ENCODE data around the gene NAGLU. TPM values are rescaled to one million over a fixed set of nuclear protein-coding genes. Genes with fewer than 3 reads are reported as not detected.

NAGLU gene
- total and polyA plus RNA-seq, 11 donors, result 8.4 to 22.0 (median 12.5) TPM

- H3K9me3 ChIP-seq, result no peaks in the 10 kb centered on the region
- no peaks in the 10 kb centered on the region for H3K27me3 ChIP-seq
- peak within 1 kb of the TSS; percentile 49 to 96 (median 66) for H3K4me3 ChIP-seq
- peak within 1 kb of the TSS; percentile 83 to 99 (median 90) for H3K27ac ChIP-seq
- peak; percentile 91 to 98 (median 94) for ATAC-seq
- DNase-seq, result peak; percentile 96 to 97 (median 96)
- peak; percentile 54 to 86 for TF ChIP-seq POLR2A (IDR thresholded peaks at IDR 0.05)
- TF ChIP-seq, protein P1, sequence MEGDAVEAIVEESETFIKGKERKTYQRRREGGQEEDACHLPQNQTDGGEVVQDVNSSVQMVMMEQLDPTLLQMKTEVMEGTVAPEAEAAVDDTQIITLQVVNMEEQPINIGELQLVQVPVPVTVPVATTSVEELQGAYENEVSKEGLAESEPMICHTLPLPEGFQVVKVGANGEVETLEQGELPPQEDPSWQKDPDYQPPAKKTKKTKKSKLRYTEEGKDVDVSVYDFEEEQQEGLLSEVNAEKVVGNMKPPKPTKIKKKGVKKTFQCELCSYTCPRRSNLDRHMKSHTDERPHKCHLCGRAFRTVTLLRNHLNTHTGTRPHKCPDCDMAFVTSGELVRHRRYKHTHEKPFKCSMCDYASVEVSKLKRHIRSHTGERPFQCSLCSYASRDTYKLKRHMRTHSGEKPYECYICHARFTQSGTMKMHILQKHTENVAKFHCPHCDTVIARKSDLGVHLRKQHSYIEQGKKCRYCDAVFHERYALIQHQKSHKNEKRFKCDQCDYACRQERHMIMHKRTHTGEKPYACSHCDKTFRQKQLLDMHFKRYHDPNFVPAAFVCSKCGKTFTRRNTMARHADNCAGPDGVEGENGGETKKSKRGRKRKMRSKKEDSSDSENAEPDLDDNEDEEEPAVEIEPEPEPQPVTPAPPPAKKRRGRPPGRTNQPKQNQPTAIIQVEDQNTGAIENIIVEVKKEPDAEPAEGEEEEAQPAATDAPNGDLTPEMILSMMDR (IDR thresholded peaks at IDR 0.05), result peak in 9 of 12 donors; percentile 9 to 55 (median 40)
- H3K36me3 ChIP-seq, result peaks cover 0 to 69% (median 61%) of the 10 kb centered on the region in 9 donors
- WGBS, 4 donors, result 0 to 1% (median 0%) methylated on average over 27 to 52 of the region's 52 CpGs
- peaks cover 0 to 32% (median 14%) of the 10 kb centered on the region in 12 donors for H3K4me1 ChIP-seq
- intact Hi-C loops (cut with DNase I), result loop anchor here in 8 of 10 donors (1.0 to 10.0 kb wide), 8 partner anchors 31 to 360 kb away; partner anchors contain the start of genes RAMP2 (in 3 of the 8), PLEKHH3 (in 2 of the 8), RETREG3 (in 2 of the 8) and TUBG1 (in 2 of the 8)
Observed at GRCh38 chr17:42577532-42578281, 41.7 kb downstream of the NAGLU start, which contains the start of gene PSMC3IP. Gene PSMC3IP, minus strand, starts transcription at chr17:42577729. Its CDS starts 43 bp downstream, at chr17:42577686.

GRCh38 chr17:42578282-42578869 is 42.3 kb downstream of the NAGLU start:
- ATAC-seq, result peak; percentile 65 to 82 (median 70)
- intact Hi-C loops (cut with DNase I), result loop anchor here in 8 of 10 donors (1.0 to 10.0 kb wide), 7 partner anchors 30 to 359 kb away; partner anchors contain the start of genes RAMP2 (in 3 of the 8), PLEKHH3 (in 2 of the 8), RETREG3 (in 1 of the 8) and TUBG1 (in 1 of the 8)

DNA sequence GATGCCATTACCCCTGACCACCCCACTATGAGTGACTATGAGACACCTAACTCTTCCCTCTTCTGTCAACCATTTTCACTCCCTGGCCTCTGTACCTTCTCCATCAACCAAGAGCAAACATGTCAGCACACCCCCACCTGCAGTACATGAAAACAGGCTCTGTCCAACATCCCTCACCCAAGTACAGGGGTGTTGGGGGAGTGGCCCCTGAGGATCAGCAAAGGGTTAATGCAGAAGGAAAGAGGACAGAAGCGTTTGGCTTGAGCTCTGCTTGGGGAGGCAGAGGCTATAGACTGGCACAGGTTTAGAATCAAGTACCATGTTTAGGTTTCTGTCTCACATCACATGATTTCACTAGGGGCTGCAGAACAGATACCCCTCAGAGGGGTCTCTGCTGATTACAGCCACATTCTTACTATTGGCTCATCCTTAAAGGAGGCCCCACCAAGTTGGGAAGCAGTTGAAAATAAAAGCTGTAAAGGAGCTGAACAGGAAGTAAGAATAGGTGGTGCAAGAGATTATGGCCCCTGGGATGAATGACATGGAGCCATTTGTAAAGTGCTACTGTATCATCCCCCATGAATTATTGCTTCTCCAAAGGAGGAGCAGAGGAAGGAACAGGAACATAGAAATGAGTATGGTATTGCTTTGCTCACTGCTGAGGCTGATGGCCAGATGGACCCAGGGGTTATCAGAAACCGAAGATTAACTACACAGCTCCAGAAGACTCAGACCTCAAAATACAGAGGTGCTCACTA is 43.9 kb downstream of the NAGLU start:
- Histone ChIP-seq H3K4me3 (no peak overlapping the region), H3K4me1 (peaks cover 0 to 37% (median 14%) of the 10 kb centered on the region in 12 donors), H3K9me3 (no peaks in the 10 kb centered on the region), H3K27ac (no peak overlapping the region), H3K36me3 (peaks cover 0 to 69% (median 63%) of the 10 kb centered on the region in 9 donors), H3K27me3 (no peaks in the 10 kb centered on the region)
- intact Hi-C loops (cut with DNase I), result loop anchor here (2.0 to 10.0 kb wide), 10 partner anchors 29 to 415 kb away; partner anchors contain the start of genes RAMP2 (in 5 of the 10), PLEKHH3 (in 2 of the 10), CCR10 (in 1 of the 10) and CNTNAP1 (in 1 of the 10)
- no peak for TF ChIP-seq POLR2A (IDR thresholded peaks at IDR 0.05)
- TF ChIP-seq, protein P1 (IDR thresholded peaks at IDR 0.05), result no peak
- ATAC-seq, result no peak
- 51 to 52% (median 52%) methylated on average over 2 of the region's 2 CpGs for WGBS, 4 donors
- peak in 1 of 5 donors; percentile 26 for DNase-seq

More at GRCh38 chr17:42578282-42578869, 42.3 kb downstream of the NAGLU start:
- DNase-seq, result peak; percentile 65 to 76 (median 68)
- 0 to 2% (median 1%) methylated on average over 20 of the region's 20 CpGs for WGBS, 4 donors
- peak overlapping the region; percentile 83 to 99 (median 90) for H3K27ac ChIP-seq
- peak overlapping the region; percentile 49 to 96 (median 66) for H3K4me3 ChIP-seq
- no peaks in the 10 kb centered on the region for H3K27me3 ChIP-seq
- no peaks in the 10 kb centered on the region for H3K9me3 ChIP-seq
- TF ChIP-seq POLR2A (IDR thresholded peaks at IDR 0.05), result no peak
- TF ChIP-seq, protein P1 (IDR thresholded peaks at IDR 0.05), result peak; percentile 46 to 78 (median 71)
- peaks cover 0 to 32% (median 14%) of the 10 kb centered on the region in 12 donors for H3K4me1 ChIP-seq
- peaks cover 0 to 69% (median 61%) of the 10 kb centered on the region in 9 donors for H3K36me3 ChIP-seq

Data from heart left ventricle (tissue), 16 donors.